PFSK-1 (cell line): ENCODE data around the gene LENG9.

ENCODE experiments used
- FOXP2 ChIP-seq: optimal IDR thresholded peaks from 2 replicates; pipeline ENCODE3; 2011; ENCODE audit warnings: borderline replicate concordance, control low read depth, inconsistent platforms; ENCODE audit not compliant: insufficient read depth; ENCODE audit errors: extremely low read length, extremely low read depth
- POLR2AphosphoS5 ChIP-seq: IDR thresholded peaks from 2 replicates; pipeline ENCODE4 v1.6.1; 2012; ENCODE audit warnings: low read depth, mild to moderate bottlenecking, control low read depth, low read length, moderate library complexity
- SIN3A ChIP-seq: IDR thresholded peaks from 2 replicates; pipeline ENCODE4 v1.6.1; 2012; ENCODE audit warnings: mild to moderate bottlenecking, low read length, moderate library complexity, borderline replicate concordance; ENCODE audit not compliant: insufficient read depth
- TAF1 ChIP-seq: IDR thresholded peaks from 2 replicates; pipeline ENCODE4 v1.6.1; 2012; ENCODE audit warnings: low read length, control low read depth, borderline replicate concordance; ENCODE audit not compliant: insufficient read depth
- TF ChIP-seq, protein P1 (sequence below), 2 experiments: IDR thresholded peaks; 2 replicates each; pipeline versions ENCODE4 v1.6.1 to v1.8.0; 2011 to 2012; ENCODE audit warnings: low read depth in 2 of 2, low read length in 2 of 2, control low read depth in 1 of 2, inconsistent platforms in 1 of 2, mild to moderate bottlenecking in 1 of 2, moderate library complexity in 1 of 2; ENCODE audit not compliant: insufficient read depth in 1 of 2

DNA sequence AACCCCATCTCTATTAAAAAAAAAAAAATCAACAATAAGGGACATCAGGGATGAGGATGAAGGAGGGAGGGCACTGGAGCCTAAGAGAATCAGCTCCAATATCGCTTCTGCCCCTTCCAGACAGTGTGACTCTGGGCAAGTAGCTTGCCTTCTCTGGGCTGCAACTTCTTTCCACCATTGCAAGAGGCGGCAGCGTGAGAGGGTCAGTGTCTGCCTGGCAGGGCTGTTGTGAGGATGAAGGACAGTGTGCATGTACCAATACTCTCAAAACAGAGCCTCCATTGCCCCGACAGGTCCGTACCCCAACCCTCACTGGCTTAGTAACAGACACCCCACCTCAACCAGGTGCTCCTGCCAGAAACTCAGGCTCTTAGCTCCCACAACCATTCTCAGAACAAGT lies 29.9 kb downstream of the LENG9 start:
- no peak for TF ChIP-seq POLR2AphosphoS5
- TF ChIP-seq FOXP2: no peak
- TF ChIP-seq, protein P1, sequence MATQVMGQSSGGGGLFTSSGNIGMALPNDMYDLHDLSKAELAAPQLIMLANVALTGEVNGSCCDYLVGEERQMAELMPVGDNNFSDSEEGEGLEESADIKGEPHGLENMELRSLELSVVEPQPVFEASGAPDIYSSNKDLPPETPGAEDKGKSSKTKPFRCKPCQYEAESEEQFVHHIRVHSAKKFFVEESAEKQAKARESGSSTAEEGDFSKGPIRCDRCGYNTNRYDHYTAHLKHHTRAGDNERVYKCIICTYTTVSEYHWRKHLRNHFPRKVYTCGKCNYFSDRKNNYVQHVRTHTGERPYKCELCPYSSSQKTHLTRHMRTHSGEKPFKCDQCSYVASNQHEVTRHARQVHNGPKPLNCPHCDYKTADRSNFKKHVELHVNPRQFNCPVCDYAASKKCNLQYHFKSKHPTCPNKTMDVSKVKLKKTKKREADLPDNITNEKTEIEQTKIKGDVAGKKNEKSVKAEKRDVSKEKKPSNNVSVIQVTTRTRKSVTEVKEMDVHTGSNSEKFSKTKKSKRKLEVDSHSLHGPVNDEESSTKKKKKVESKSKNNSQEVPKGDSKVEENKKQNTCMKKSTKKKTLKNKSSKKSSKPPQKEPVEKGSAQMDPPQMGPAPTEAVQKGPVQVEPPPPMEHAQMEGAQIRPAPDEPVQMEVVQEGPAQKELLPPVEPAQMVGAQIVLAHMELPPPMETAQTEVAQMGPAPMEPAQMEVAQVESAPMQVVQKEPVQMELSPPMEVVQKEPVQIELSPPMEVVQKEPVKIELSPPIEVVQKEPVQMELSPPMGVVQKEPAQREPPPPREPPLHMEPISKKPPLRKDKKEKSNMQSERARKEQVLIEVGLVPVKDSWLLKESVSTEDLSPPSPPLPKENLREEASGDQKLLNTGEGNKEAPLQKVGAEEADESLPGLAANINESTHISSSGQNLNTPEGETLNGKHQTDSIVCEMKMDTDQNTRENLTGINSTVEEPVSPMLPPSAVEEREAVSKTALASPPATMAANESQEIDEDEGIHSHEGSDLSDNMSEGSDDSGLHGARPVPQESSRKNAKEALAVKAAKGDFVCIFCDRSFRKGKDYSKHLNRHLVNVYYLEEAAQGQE (IDR thresholded peaks at IDR 0.05; ENCODE audit: insufficient read depth in 1 of 2, low read depth in 2 of 2, low read length in 2 of 2): no peak
- no peak for TF ChIP-seq SIN3A
- TF ChIP-seq TAF1: no peak
